Activated naive CD4-positive, alpha-beta T cell treated with anti-CD3 and anti-CD28 coated beads, Interleukin-2, amount 50 U/mL, for 72 hours (primary cell): ENCODE data around the gene BDH1. TPM values are rescaled to one million over a fixed set of nuclear protein-coding genes. Genes with fewer than 3 reads are reported as not detected.
"Not testable (repeated sequence)": the region's sequence is repeated elsewhere in the genome, so short reads cannot be mapped to it uniquely, and the experiment has no call there.

ENCODE experiments used
- ATAC-seq, 2 donors: fragments of 150-1000 bp; cut with Tn5 transposase; 2 replicates each; pipeline ENCODE4 v1.10.0; 2021; ENCODE audit warnings: mild to moderate bottlenecking in 2 of 2, moderate library complexity in 2 of 2
- DNase-seq, 2 donors: peaks; one replicate each; pipeline ENCODE4 v3.0.0; 2021 to 2022; ENCODE audit warnings: low spot score in 2 of 2
- H3K27ac Mint-ChIP-seq, 2 donors: one replicate each; pipeline ENCODE4 v1.8.0; 2022; ENCODE audit warnings: mild to moderate bottlenecking in 2 of 2, mixed read lengths in 2 of 2
- H3K36me3 Mint-ChIP-seq, 2 donors: one replicate each; pipeline ENCODE4 v1.8.0; 2022; ENCODE audit warnings: mixed read lengths in 2 of 2
- H3K9me3 Mint-ChIP-seq, 2 donors: one replicate each; pipeline ENCODE4 v1.8.0; 2022; ENCODE audit warnings: mixed read lengths in 2 of 2
- total RNA-seq, 2 donors: library from RNA; stranded (reverse); gene quantifications; one replicate each; pipeline ENCODE4 v1.2.3, GENCODE V29; 2022

The BDH1 gene
- total RNA-seq, 2 donors from 2014 or later: 57.3 to 131 TPM

- no peak for DNase-seq
- Mint-ChIP-seq H3K36me3 (no peaks in the 10 kb centered on the region), H3K27ac (no peak overlapping the region), H3K9me3 (no peaks in the 10 kb centered on the region)
- ATAC-seq: no peak
These were observed 62.7 kb downstream of the BDH1 start for GRCh38 chr3:197493049-197493448.

- no peak for ATAC-seq
- peak overlapping the region in 1 of 2 donors; percentile 16 for H3K27ac Mint-ChIP-seq
- H3K36me3 Mint-ChIP-seq: no peaks in the 10 kb centered on the region
- H3K9me3 Mint-ChIP-seq: no peaks in the 10 kb centered on the region
- no peak for DNase-seq
These were observed 63.7 kb downstream of the BDH1 start for GRCh38 chr3:197491923-197492664.

DNA sequence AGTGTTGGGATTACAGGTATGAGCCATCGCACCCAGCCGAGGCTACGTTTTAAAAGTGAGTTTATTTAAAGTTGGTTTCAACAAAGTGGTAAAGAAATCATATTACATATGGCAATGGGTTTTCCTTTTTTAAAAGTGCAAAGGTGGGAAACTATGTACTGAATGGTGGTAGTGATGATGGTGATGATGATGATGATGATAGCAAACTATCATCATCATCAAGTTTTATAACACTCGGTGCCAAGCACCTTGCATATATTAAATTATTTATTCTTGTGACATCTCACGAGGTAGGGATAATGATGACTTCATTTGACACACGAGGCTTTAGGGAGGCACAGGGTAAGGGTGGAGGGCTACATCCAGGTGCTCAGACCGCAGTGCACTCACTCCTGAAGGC, 64.3 kb downstream of the BDH1 start:
- Mint-ChIP-seq H3K27ac (no peak overlapping the region), H3K36me3 (no peaks in the 10 kb centered on the region), H3K9me3 (no peaks in the 10 kb centered on the region)
- DNase-seq: no peak
- no peak for ATAC-seq

DNA sequence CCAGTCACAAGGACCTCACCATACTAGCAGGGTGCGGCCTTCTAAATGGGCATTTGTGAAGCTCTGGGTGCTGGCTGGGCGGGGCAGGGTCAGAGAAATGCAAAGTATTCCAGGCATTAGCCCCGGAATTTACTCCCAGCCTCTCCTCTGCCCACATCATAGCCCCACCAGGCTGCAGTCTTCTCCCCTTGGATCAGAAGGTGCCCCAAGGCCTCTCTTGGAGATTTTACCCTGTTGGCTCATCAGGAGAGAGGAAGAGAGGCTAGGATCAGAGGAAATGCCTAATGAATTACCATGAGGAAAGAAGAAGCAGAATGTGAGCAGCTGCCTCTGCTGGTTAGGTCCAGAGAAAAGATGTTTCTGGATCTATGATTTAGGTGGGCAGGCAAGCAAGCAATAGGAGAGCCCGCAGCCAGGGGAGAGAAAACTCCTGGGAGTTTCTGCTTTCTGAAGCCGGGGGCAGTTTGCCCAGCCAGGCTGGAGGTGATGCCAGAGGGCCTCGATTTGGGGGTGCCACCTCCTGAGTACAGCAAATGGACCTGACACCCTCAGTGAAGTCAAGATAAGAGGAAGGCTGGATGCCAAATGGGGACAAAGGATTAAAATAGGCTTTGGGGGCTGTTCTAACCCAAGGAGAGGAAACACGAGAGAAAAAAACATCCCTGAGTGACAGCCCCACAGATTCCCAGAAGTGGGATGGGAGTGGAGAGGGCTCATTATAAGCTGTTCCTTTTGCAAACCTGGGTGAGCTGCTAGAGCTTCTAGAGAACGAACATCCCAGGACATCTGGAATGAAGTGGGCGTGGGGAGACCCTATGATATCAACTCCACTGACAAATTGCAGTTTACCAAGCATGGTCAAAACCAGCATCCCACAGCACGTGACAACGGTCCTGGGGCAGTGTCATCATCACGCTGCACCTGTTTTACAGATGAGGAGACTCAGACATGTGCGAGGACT, 65.4 kb downstream of the BDH1 start:
- Mint-ChIP-seq H3K36me3 (no peaks in the 10 kb centered on the region), H3K27ac (peak overlapping the region in 1 of 2 donors; percentile 33), H3K9me3 (no peaks in the 10 kb centered on the region)
- DNase-seq (no peak), ATAC-seq (no peak)

DNA sequence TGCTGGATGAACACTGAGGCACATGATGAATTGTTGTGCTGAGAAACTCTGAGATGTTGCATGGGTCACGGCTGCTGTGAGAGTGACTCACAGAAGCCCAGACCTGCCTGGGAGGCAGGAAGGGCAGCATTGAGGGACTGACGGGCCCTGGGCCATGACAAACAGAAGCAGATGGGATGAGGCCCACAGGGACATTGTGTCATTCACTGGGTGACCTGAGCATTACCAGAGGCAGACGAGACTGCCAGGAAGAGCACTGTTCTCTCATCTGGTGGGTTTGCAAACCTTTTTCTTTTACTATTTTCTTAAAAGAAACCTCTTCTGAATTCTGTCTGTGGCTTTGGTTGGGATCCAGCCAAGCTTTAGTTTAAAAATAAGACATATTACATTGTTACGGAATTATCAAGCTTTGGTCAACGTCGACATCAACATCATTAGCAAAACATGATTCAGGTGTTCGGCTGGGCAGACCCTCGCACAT, 67.8 kb downstream of the BDH1 start:
- H3K27ac Mint-ChIP-seq: no peak overlapping the region
- DNase-seq (no peak), ATAC-seq (no peak)
- H3K9me3 Mint-ChIP-seq: no peaks in the 10 kb centered on the region
- H3K36me3 Mint-ChIP-seq: no peaks in the 10 kb centered on the region

DNA sequence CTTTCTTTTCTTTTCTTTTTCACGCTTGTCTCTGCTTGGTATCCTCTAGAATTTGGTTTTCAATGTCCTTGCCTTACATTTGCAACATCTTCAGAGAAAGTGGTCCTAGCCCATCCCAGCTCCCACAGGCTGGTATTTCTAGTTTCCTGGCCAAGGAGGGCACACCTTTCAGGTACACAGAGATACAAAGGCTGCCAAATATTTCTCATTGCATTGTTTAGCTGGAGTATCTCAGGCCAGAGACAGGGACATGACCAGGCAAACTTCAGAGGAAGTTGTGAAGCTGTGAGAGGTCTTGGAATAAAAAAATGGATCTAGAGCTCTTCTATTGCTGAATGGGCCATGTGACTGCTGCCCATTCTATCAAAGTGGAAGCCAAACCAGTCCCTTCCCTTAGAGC, 68.9 kb downstream of the BDH1 start:
- H3K27ac Mint-ChIP-seq: no peak overlapping the region
- no peaks in the 10 kb centered on the region for H3K36me3 Mint-ChIP-seq
- no peak for ATAC-seq
- DNase-seq: no peak
- H3K9me3 Mint-ChIP-seq: no peaks in the 10 kb centered on the region

GRCh38 chr3:197485143-197485542, 70.6 kb downstream of the BDH1 start:
- ATAC-seq (no peak), DNase-seq (no peak)
- Mint-ChIP-seq H3K9me3 (no peaks in the 10 kb centered on the region), H3K27ac (no peak overlapping the region), H3K36me3 (no peaks in the 10 kb centered on the region)

DNA sequence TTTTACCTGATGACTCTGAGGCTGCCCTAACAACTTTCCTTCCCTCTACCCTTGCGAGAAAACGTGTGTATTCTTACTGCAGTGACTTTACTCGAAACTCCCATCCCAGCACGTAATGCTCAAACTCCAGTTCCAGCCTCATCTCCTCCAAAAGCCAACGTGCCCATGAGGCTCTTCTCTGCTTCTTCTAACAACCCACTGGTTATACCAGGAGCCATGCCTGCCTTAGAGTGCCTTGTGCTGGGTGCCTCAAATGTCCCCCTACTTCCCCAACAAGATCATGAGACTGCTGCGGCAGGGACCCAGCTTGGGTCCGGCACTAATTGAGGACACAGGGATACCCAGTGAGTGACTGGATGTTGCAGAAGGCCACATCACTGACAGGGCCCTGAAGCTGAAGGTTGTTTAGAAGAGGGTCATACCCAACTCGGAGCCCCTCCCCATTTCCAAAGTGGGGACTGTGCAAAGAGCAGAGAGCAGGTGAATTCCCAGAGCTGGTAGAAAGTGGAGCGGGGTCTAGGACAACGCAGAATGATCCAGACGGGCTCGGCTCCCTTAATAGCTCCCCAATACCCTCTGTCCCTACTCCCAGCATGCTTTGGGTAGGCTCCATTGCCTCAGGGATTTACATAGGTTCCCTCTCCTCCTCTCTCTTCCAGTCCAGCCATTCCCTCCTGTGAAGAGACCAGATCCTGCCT, 71.4 kb downstream of the BDH1 start:
- no peak for DNase-seq
- H3K27ac Mint-ChIP-seq: no peak overlapping the region
- H3K9me3 Mint-ChIP-seq: no peaks in the 10 kb centered on the region
- no peaks in the 10 kb centered on the region for H3K36me3 Mint-ChIP-seq
- ATAC-seq: no peak

DNA sequence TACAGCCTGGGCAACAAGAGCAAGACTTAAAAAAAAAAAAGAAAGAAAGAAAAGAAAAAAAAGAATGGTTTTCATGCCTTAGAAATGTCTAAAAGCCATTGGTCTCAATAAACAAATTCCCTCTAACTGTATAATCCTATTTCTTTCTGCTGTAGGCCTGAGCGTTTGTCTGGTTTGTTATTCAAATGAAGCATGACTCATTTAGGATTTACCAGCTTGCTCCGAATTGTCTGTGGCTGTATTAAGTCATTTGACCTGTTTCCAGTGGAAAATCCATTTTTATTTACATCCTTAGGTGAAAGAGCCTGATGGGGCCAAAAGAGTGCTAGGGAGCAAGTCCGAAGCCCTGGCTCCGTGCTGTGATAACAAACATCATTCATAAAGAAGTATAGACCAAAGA, 73.8 kb downstream of the BDH1 start:
- no peak for ATAC-seq
- no peaks in the 10 kb centered on the region for H3K9me3 Mint-ChIP-seq
- H3K36me3 Mint-ChIP-seq: no peaks in the 10 kb centered on the region
- no peak overlapping the region for H3K27ac Mint-ChIP-seq
- no peak for DNase-seq

DNA sequence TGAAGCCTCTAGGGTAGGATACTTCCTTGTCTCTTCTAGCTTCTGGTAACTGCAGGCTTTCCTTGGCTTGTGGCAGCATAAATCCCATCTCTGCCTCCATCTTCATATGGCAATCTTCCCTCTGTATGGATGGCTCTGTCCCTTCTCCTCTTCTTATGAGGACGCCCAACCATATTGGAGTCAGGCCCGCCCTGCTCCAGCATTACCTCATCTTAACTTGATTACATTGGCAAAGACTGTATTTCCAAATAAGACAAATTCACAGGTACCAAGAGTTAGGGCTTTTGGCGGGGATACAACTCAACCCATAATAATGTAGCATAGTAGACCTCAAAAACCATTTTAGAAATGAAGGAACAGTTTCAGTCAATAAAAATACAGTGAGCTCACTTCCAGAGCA, 75.4 kb downstream of the BDH1 start:
- ATAC-seq (no peak), DNase-seq (no peak)
- Mint-ChIP-seq H3K27ac (no peak overlapping the region), H3K36me3 (no peaks in the 10 kb centered on the region), H3K9me3 (no peaks in the 10 kb centered on the region)

DNA sequence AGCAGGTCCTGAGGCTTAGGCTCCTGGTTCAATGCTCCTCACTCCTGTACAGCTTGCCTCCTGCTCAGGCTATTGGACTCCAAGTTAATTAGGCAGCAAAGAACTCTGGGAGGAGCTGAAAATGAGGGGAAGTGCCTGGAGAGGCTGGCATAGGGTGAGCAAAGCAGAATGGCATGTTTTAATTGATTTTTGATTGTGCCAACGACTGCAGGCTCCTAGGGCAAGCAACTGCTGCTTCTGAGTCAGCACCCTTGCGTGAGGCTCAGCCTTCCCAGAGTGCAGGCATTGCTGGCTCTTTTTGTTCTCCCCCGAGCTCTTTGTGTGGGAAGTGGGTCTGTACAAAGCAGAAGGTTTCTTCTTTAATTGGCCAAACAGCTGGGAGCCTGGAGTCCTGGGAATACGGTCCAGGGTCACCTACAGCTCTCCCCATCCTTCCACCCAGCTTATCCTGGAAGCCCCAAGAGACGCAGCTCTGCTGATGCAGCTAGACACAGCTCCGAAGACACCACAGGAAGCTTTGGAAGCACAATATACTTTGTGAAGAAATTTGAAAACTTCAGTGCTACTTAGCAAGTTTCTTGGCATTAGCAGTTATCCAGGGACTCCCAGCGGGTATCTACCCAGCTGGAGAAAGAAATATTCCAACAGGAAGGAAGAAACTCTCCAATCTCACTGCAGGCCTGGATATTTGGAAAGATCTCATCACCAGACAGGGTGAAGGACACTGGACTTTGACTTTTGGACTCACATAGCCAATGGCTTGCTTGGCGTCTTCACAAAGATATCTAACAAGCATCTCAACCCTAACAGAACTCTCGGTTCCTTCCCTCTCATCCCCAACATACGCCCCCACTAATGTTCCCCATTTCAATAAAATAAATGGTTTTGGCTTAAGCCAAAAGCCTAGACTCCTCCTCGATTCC, 76.8 kb downstream of the BDH1 start:
- Mint-ChIP-seq H3K9me3 (no peaks in the 10 kb centered on the region), H3K27ac (no peak overlapping the region), H3K36me3 (no peaks in the 10 kb centered on the region)
- ATAC-seq (no peak), DNase-seq (no peak)

- not testable (repeated sequence) for DNase-seq, H3K27ac Mint-ChIP-seq, H3K9me3 Mint-ChIP-seq, H3K36me3 Mint-ChIP-seq, ATAC-seq
These were observed 78.0 kb downstream of the BDH1 start for GRCh38 chr3:197477816-197478215.

DNA sequence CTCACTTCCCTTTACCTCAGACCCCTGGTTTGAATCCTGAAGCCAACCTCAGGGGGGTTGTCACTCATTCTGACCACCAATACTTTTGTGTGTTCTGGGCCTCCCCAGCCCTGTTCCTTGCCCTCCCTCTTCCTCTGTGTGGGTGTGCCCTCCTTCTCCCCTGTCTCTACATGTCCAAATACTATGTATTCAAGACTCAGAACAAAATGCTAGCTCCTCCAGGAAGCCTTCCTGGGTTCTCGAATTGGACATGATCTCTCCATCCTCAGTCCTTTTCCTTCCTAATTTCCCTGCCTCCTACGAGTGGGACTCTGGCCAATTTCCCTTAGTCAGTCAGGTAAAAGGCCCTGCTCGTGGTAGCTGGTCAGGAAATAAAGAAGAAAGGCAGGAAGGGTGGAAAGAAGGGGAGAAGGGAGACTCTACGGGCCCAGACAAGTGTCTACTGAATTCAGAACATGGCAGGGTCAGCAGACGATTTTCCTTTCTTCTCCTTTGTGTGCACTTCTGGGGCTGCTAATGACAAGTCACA, 79.7 kb downstream of the BDH1 start:
- DNase-seq (no peak), ATAC-seq (no peak)
- Mint-ChIP-seq H3K36me3 (no peaks in the 10 kb centered on the region), H3K9me3 (no peaks in the 10 kb centered on the region), H3K27ac (peak overlapping the region in 1 of 2 donors; percentile 72)

DNA sequence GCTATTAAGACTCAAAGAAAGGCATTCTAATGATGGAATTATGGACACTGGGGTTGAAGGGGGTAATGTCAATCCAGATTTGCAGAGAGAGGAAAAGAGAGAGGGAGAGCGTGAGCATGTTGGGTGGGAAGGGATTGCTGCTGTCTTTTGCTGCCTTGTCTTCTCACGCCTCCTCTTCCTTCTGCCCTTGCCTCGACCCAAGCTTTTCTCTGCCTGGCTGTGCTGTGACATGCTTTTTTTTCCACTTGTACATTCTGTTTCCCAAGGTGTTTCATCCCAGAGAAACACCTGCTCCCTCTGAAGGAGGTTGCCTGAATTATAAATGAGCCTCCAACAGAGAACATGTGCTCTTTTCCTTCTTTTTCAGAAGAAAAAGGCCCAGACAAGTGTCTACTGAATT, 80.3 kb downstream of the BDH1 start:
- H3K27ac Mint-ChIP-seq: no peak overlapping the region
- ATAC-seq (no peak), DNase-seq (no peak)
- no peaks in the 10 kb centered on the region for H3K9me3 Mint-ChIP-seq
- no peaks in the 10 kb centered on the region for H3K36me3 Mint-ChIP-seq

DNA sequence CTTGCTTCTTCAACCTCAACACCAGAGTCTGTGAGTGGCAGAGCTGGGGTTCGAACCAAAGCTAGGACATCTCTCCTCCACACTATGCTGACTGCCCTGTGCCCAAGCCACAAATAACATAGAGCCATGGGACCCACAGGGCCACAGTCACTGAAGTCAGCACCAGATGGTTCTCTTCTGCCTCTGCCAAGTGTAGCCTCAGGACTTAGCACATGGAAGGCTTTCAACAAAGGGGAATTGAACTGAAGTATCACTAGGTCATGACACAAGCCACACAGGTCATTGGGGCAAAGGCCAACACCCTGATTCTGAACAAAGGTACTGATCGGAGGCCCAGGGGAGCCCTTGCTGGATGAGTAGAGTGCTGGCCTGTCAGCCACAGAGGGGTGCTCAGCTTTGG, 83.6 kb downstream of the BDH1 start:
- no peak for ATAC-seq
- Mint-ChIP-seq H3K9me3 (no peaks in the 10 kb centered on the region), H3K27ac (no peak overlapping the region), H3K36me3 (no peaks in the 10 kb centered on the region)
- DNase-seq: no peak
